COLO668 (cell line): ENCODE measurements around the gene FGA.
A peak's percentile ranks its signal among the peaks of the same experiment; 100 is the strongest.

ENCODE experiments used
- DNase-seq: peaks from one replicate; lab custom pipeline; 2025; ENCODE audit not compliant: unreplicated experiment; lab: John Stamatoyannopoulos, UW

The FGA gene

DNA sequence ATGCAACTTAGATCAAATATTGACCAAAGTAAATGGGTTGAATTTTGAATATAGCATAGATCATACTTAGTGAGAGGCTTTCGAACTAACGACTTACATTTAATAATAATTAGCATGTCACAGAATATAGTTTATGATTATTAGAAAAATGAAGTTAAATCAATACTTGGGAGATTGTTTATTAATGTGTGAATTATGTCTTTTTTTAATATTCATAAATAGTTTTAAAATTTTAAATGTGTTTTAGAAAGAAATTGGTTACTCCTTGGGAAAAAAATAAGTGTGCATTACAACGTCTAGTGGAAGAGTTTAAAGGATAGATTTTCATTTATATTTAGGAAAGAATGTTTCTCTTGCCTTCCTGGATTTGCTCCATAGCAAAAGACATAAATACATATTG is 7.3 kb downstream of the FGA start:
- DNase-seq, result no peak

DNA sequence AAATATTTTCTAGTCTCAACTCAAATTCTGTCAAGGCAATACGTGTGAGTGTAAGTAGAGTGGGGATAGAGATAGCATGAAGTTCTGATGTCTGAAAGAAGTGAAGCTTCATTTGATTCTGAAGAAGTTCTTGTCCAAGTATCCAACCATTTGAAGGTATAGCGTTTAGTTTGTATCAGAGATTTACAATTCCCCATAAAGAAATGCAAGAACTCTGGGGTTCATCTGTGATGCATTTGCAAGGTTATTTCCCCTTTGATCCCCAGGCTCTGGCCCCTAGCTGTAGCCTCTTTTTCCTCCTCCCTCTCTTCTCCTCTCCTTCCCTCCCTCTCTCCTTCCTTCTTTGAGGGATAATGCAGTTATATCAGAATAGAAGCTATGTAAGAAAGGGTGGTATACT is 7.8 kb downstream of the FGA start:
- DNase-seq, result no peak

DNA sequence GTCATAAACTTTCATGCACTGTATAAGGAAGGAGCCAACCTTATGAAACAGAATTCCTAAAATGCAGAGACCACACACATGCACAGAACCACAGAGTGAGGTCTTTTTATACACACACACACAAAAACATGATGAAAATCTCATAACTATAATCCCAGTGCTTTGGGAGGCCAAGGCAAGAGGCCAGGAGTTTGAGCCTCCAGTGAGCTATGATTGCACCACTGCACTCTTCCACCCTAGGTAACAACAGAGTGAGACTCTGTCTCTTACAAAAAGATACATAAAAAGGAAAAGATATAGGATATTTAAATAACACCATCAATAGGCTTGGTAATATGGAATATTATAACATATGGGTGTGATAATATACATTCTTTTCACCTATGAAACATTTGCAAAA is 10.6 kb downstream of the FGA start:
- no peak for DNase-seq

DNA sequence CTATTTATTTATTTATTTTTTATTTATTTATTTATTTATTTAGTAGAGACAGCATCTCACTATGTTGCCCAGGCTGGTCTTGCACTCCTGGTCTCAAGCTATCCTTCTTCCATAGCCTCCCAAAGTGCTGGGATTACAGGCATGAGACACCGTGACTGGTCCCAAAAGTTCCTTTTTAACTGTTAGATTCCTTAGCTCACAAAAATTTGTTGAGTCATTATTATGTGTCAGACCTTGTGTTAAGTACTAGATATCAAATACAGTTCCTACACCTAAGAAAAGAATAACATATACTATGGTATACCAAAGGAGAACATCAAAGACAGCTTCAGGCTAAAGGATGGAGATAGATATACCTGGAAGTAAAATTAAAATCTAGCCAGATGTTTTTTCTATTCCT is 11.6 kb downstream of the FGA start:
- no peak for DNase-seq

DNA sequence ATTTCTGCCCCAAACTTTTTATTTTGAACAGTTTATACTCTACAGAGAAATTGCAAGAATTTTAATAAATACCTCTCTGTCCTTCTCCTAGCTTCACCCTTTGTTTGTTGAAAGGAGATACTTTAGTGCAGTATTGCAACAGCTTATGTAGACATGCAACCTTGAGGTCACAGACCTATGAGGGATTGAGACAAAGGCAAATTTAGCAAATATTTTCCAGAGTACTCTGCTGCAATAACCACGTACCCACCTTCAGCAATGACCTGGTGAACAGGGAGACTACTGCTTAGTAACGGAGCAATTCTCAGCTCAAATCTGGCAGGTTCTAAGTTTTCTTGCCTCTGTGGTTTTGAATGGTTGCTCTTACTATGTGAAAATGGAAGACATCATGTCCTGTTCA is 13.2 kb downstream of the FGA start:
- DNase-seq, result no peak

DNA sequence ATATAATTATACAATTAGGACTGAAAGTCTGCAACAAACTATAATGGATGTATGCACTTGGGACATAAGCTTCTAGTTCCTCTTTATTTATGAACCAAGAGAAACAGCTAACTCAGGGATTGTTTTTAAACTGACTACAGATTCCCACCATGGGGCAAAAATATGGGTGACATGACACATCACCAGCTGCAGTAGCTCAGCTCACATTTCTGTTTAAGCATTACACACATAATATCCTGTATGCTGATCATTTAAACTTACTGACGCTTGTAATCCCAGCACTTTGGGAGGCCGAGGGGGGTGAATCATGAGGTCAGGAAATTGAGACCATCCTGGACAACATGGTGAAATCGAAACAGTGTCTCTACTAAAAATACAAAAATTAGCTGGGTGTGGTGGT is 16.2 kb downstream of the FGA start:
- no peak for DNase-seq

DNA sequence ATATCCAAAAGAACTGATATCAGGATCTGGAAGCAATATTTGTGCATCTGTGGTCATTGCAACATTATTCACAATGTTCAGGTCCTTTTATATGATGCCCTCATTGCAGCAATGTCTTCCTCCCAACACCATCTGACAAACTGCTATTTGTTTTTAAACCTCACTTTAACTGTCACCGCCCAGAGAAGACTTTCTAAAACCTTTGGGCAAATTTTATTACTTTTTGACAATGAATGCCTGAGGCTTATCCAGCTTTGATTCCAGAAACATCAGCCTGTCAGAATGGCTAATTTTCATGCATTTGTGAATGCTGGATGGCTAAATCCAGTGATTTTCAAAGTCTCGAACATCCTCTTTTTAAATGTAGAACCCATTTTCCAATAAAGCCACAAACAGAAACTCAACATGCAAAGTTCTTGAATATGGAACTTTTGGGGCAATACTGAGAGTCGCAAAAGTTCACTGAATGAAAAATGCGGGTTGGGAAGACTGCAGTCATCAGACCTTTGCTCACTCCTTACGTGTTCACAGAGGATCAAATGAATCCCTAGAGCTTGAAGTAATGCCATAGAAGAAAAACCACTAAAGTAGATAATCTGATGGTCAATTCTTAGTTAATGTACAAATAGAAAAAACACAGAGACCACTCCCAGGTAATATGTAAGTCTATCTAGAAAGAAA is 17.2 kb downstream of the FGA start:
- no peak for DNase-seq

DNA sequence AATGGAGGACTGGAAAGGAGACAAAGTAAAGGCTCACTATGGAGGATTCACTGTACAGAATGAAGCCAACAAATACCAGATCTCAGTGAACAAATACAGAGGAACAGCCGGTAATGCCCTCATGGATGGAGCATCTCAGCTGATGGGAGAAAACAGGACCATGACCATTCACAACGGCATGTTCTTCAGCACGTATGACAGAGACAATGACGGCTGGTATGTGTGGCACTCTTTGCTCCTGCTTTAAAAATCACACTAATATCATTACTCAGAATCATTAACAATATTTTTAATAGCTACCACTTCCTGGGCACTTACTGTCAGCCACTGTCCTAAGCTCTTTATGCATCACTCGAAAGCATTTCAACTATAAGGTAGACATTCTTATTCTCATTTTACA is 21.0 kb downstream of the FGA start:
- DNase-seq, result no peak

DNA sequence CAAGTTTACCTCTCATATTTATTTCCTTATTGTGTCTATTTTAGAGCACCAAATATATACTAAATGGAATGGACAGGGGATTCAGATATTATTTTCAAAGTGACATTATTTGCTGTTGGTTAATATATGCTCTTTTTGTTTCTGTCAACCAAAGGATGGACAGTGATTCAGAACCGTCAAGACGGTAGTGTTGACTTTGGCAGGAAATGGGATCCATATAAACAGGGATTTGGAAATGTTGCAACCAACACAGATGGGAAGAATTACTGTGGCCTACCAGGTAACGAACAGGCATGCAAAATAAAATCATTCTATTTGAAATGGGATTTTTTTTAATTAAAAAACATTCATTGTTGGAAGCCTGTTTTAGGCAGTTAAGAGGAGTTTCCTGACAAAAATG is 21.5 kb downstream of the FGA start:
- no peak for DNase-seq

DNA sequence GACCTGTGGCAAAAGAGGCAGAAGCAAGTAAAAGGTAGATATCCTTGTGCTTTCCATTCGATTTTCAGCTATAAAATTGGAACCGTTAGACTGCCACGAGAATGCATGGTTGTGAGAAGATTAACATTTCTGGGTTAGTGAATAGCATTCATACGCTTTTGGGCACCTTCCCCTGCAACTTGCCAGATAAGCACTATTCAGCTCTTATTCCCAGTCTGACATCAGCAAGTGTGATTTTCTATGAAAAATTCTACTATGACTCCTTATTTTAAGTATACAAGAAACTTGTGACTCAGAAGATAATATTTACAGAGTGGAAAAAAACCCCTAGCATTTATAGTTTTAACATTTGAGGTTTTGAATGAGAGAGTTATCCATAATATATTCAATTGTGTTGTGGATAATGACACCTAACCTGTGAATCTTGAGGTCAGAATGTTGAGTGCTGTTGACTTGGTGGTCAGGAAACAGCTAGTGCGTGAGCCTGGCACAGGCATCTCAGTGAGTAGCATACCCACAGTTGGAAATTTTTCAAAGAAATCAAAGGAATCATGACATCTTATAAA is 23.8 kb downstream of the FGA start:
- DNase-seq, result no peak

DNA sequence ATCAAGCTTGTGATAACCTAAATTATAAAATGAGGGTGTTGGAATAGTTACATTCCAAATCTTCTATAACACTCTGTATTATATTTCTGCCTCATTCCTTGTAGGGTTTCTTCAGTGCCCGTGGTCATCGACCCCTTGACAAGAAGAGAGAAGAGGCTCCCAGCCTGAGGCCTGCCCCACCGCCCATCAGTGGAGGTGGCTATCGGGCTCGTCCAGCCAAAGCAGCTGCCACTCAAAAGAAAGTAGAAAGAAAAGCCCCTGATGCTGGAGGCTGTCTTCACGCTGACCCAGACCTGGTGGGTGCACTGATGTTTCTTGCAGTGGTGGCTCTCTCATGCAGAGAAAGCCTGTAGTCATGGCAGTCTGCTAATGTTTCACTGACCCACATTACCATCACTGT is 24.8 kb downstream of the FGA start:
- DNase-seq, result no peak

DNA sequence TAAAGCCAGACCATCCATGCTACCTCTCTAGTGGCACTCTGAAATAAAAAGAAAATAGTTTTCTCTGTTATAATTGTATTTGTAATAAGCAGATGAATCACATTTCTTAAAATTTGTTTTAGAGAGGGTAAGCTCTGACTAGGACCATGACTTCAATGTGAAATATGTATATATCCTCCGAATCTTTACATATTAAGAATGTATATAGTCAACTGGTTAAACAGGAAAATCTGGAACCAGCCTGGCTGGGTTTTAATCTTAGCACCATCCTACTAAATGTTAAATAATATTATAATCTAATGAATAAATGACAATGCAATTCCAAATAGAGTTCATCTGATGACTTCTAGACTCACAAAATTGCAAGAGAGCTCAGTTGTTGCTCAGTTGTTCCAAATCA is 26.2 kb downstream of the FGA start:
- DNase-seq, result no peak

DNA sequence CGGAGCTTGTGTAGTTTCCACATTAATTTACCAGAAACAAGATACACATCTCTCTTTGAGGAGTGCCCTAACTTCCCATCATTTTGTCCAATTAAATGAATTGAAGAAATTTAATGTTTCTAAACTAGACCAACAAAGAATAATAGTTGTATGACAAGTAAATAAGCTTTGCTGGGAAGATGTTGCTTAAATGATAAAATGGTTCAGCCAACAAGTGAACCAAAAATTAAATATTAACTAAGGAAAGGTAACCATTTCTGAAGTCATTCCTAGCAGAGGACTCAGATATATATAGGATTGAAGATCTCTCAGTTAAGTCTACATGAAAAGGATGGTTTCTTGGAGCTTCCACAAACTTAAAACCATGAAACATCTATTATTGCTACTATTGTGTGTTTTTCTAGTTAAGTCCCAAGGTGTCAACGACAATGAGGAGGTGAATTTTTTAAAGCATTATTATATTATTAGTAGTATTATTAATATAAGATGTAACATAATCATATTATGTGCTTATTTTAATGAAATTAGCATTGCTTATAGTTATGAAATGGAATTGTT is 27.8 kb downstream of the FGA start, which contains the start of gene FGB:
Gene FGB, plus strand, starts transcription at position 315 of the 558 bp plus-strand sequence. Its CDS starts 8 bp downstream, at position 323.
- DNase-seq, result no peak

DNA sequence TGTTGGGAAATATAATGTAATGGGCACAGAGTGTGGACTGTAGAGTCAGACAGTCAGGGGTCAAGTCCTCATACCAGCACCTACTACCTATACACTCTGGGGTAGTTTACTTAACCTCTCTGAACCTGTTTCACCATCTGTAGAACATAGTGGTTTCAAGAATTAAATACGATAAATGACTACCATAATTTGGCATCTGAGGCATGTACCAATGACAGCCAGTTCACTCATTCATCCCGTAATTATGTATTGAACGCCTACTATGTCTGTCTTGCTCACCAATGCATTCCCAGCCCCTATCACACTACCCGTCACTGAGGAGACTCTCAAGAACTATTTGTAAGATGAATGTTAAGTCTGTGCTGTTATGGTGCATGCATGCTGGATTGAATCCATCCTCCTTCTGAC is 29.7 kb downstream of the FGA start:
- no peak for DNase-seq

DNA sequence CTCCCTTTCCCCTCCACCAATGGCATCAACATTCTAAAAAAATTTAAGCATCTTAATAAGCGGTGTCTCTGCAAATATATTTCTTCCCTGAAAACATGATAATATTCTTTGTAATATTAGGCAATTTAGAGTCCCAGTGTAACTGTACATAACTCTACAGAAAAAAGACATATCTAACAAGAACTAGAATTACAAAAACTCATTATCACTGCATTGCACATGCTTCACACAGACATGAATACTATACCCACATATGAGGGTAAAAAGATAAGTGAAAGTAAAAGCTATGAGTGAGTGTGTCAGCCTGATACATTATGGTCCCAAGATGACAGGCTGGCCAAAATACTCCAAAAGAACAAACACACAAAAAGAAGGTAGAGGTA is 30.1 kb downstream of the FGA start:
- DNase-seq, result no peak

DNA sequence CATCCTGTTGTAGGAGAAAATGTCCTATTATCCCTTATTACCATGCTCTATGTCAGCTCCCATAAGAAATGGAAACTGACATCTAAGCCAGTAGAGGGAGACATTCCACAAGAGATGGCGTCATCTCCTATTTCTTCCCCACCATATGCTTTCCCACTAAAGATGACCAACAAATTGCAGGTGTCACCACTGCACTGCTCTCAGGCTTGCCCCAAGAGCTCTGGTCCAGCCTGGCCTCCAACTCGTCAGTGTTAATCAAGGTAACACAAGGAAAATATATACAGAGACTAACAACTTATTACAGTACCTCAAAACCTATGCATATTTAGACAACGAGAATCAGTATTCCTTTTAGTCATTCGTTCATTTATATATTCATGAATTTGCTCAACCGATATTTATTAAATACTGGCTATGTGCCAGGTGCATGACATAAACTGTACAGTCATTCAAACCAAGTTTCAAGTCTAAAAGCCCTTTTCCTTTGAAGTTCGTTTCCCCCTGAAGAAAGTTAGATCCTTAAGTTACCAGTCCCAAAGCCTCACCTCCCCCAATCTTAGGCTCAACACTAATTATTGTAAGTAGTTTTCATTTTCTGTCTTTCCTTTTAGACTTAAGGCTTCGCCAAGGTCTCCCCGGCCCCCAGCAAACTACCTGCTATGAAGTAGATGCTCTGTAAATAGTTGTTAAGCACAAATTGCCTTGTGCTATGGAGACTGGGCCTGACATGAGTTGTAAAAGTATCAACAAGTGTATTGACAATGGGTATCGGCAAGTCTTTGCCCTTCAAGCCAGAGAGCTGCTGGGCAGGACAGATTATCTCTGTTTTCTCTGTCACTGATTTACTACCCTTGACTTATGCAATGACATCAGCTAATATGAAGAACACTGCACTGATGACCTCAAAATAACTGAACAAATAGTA is 30.8 kb downstream of the FGA start:
- DNase-seq, result peak; percentile 11

DNA sequence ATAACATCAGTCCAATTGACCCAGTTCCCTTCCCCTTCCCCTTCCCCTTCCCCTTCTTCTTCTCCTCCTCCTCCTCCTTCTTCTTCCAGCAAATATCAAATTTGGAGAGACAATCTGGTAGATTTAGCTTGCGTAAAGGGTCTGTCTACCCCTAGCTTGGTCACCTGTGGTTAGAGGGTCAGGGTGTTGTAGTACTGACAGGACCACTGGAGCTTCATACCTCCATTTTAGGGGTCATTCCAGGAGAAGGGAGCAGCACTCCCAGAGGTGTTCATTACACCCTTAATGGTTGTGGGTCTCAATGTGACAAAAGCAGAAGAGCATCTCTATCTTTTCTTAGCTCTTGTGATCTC is 31.4 kb downstream of the FGA start:
- no peak for DNase-seq

DNA sequence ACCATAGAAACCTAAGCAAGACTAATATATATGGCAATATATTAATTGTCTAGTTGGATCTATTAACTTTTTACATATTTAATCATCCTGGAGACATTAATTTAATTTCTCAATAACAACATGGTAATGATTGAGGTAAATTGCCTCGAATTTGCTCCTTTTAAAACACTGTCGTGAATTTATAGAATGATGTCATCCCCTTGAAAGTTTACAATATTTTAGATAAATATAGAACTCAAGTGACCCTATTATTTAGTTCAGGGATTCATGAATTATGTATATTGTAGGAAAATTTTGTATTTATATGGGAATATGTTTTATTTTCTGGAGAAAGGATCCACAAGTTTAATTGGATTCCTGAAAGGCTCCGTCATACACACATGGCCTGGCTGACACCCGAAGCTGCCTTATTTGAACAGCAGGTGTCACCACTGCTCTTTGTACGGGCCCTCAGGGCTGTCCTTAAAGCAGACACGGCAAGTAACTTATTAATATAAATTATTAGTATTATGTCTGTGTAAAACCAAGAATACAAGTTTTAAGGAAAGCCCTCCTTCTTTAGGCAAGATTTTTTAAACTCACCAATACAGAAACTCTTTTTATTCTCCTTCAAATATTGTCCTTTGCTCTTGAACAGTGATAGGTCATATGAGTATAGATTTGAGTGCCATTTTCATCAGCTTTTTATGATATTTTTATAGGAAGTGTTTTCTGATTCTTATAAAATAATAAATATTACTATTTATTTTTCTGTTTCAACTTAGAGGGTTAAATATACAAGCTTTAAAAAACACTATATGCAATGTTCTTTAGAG is 38.5 kb downstream of the FGA start:
- DNase-seq, result peak; percentile 52

DNA sequence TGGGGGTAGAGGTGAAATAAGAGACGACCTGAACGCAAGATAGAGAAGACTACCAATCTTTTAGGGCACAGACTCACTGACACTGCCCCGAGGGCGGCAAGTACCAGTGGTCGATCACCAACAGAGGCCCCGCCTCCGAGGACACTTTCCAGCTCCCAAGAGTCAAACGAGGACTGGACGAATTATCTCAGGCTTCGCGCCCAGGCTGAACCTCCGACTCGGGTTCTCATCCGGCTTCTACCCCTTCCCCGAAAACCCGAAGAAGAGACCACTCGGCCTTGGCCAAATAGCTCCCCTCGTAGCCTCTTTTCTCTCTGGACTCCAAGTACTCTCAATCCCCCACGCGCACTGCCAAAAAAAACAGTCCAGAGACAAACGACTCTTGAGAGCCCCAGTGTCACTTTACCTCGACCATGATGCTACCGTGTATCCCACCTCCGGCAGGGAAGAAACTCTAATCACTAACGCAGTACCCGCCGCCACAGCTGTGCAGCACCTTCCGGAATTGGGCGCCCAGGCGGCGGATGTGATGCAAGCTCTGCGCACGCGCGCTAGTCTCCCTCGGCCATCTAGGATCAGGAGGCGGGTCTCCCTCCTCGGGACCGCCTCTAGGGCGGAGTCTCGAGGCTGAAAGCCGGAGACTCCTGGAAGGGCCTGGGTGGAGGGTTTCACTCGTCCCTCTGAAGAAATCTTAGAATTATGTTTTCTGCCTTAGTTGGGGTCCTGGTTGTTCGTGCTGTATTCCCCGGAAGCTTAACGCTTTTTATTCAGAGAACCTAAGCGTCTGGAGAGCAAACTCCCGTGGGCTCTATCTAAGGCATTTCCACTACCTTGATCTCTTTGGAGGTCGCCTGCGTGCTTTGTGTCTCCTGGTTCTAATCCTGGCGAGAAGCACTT is 40.4 kb downstream of the FGA start, which contains the start of gene PLRG1:
Gene PLRG1, minus strand, starts transcription at position 507 of the 897 bp plus-strand sequence. Its CDS starts 92 bp downstream, at position 415.
- DNase-seq, result peak; percentile 97

DNA sequence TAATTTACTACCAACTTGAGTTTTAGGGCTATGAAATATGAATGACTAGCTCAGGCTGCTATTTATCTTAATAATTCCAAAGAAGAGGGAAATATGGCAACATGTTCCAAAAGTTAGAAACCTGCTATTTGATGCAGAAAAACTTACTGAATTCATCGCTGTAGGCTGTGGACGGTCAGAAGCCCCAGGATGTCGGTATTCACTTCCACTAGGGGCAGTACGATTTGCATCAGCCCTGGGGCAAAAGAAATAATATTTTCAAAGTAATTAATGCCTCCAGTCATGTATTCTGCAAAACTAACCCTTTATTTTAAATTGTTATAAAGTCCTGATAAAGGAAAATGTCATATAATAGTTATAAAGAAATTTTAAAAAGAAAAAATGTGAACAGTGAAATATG is 44.9 kb downstream of the FGA start:
- DNase-seq, result no peak
